H9 (cell line): ENCODE data around the gene MARF1. TPM values are rescaled to one million over a fixed set of nuclear protein-coding genes. Genes with fewer than 3 reads are reported as not detected.

ENCODE experiments used
- DNase-seq: peaks from one replicate; pipeline ENCODE4 v3.0.0-alpha.2; 2017
- H2AFZ ChIP-seq: one replicate; pipeline ENCODE4 v1.6.1; 2013; ENCODE audit warnings: mild to moderate bottlenecking, low read length, control low read depth, moderate library complexity
- H2AK5ac ChIP-seq: 2 replicates; pipeline ENCODE4 v1.6.1; 2013; ENCODE audit warnings: low read length, control low read depth, mixed read lengths; ENCODE audit not compliant: insufficient read length
- H2BK120ac ChIP-seq: one replicate; pipeline ENCODE4 v1.6.1; 2013; ENCODE audit warnings: low read depth, mild to moderate bottlenecking, low read length, control low read depth, inconsistent platforms; ENCODE audit not compliant: poor library complexity, severe bottlenecking
- H2BK12ac ChIP-seq: 2 replicates; pipeline ENCODE4 v1.6.1; 2013; ENCODE audit warnings: low read length, control low read depth, mixed read lengths, low read depth; ENCODE audit not compliant: insufficient read length
- H2BK15ac ChIP-seq: 2 replicates; pipeline ENCODE4 v1.6.1; 2013; ENCODE audit warnings: low read depth, low read length, control low read depth
- H2BK20ac ChIP-seq: one replicate; pipeline ENCODE4 v1.6.1; 2013; ENCODE audit warnings: low read depth, mild to moderate bottlenecking, low read length, control low read depth, inconsistent platforms; ENCODE audit not compliant: poor library complexity, severe bottlenecking
- H2BK5ac ChIP-seq: 2 replicates; pipeline ENCODE4 v1.6.1; 2013; ENCODE audit warnings: low read length, control low read depth, mixed read lengths; ENCODE audit not compliant: insufficient read length
- H3K14ac ChIP-seq: 2 replicates; pipeline ENCODE4 v1.6.1; 2013; ENCODE audit warnings: low read length, control low read depth; ENCODE audit not compliant: insufficient read depth
- H3K18ac ChIP-seq: 2 replicates; pipeline ENCODE4 v1.6.1; 2013; ENCODE audit warnings: low read depth, mild to moderate bottlenecking, mixed read lengths, low read length, control low read depth; ENCODE audit not compliant: insufficient read length
- H3K23ac ChIP-seq: 2 replicates; pipeline ENCODE4 v1.6.1; 2013; ENCODE audit warnings: low read length, control low read depth, mixed read lengths, low read depth; ENCODE audit not compliant: insufficient read length
- H3K23me2 ChIP-seq: 2 replicates; pipeline ENCODE4 v1.6.1; 2013; ENCODE audit warnings: low read depth, mild to moderate bottlenecking, mixed read lengths, low read length, control low read depth; ENCODE audit not compliant: insufficient read length, poor library complexity, severe bottlenecking
- H3K27ac ChIP-seq: 2 replicates; pipeline ENCODE4 v1.5.1; 2013; ENCODE audit warnings: low read length, control low read depth, mixed read lengths, low read depth; ENCODE audit not compliant: insufficient read length
- H3K27me3 ChIP-seq: 2 replicates; pipeline ENCODE4 v1.6.1; 2013; ENCODE audit warnings: low read length, control low read depth, inconsistent platforms; ENCODE audit not compliant: insufficient read depth
- H3K4ac ChIP-seq: 2 replicates; pipeline ENCODE4 v1.6.1; 2013; ENCODE audit warnings: low read depth, mild to moderate bottlenecking, control low read depth, inconsistent platforms, low read length, moderate library complexity
- H3K4me1 ChIP-seq: 2 replicates; pipeline ENCODE4 v1.6.1; 2013; ENCODE audit warnings: low read length, control low read depth, inconsistent platforms; ENCODE audit not compliant: insufficient read depth
- H3K4me2 ChIP-seq: 2 replicates; pipeline ENCODE4 v1.6.1; 2013; ENCODE audit warnings: low read length, control low read depth, mixed read lengths; ENCODE audit not compliant: insufficient read length, insufficient read depth
- H3K56ac ChIP-seq: 2 replicates; pipeline ENCODE4 v1.6.1; 2013; ENCODE audit warnings: low read depth, mild to moderate bottlenecking, mixed read lengths, low read length, control low read depth; ENCODE audit not compliant: insufficient read length
- H3K79me1 ChIP-seq: 2 replicates; pipeline ENCODE4 v1.6.1; 2013; ENCODE audit warnings: low read depth, mild to moderate bottlenecking, moderate library complexity, low read length, control low read depth, inconsistent platforms; ENCODE audit not compliant: insufficient read depth, poor library complexity, severe bottlenecking
- H3K79me2 ChIP-seq: 2 replicates; pipeline ENCODE4 v1.6.1; 2013; ENCODE audit warnings: low read length, control low read depth, inconsistent platforms; ENCODE audit not compliant: insufficient read depth
- H3K9ac ChIP-seq: 2 replicates; pipeline ENCODE4 v1.6.1; 2013; ENCODE audit warnings: low read length, control low read depth, mixed read lengths; ENCODE audit not compliant: insufficient read length; ENCODE audit errors: extremely low read depth
- H3K9me3 ChIP-seq: one replicate; pipeline ENCODE4 v1.6.1; 2013; ENCODE audit warnings: low read depth, low read length, inconsistent platforms; ENCODE audit not compliant: control insufficient read depth
- H3T11ph ChIP-seq: one replicate; pipeline ENCODE4 v1.6.1; 2013; ENCODE audit warnings: mild to moderate bottlenecking, low read length, control low read depth, inconsistent platforms
- H4K20me1 ChIP-seq: one replicate; pipeline ENCODE4 v1.6.1; 2013; ENCODE audit not compliant: control insufficient read depth, insufficient read length, insufficient read depth
- H4K5ac ChIP-seq: 2 replicates; pipeline ENCODE4 v1.6.1; 2013; ENCODE audit warnings: low read depth, mild to moderate bottlenecking, mixed read lengths, low read length, control low read depth; ENCODE audit not compliant: insufficient read length
- H4K8ac ChIP-seq: replicated peaks from 2 replicates; pipeline ENCODE4 v1.6.1; 2013; ENCODE audit warnings: low read length, control low read depth, mixed read lengths, low read depth; ENCODE audit not compliant: insufficient read length
- H4K91ac ChIP-seq: 2 replicates; pipeline ENCODE4 v1.6.1; 2013; ENCODE audit warnings: low read depth, mild to moderate bottlenecking, moderate library complexity, mixed read lengths, low read length, control low read depth; ENCODE audit not compliant: insufficient read length
- H3K27ac Mint-ChIP-seq, 3 experiments: 2 replicates in 2 of 3; 3 replicates in 1 of 3; pipeline ENCODE4 v1.8.0; 2020 to 2021; ENCODE audit warnings: mixed read lengths in 3 of 3, mild to moderate bottlenecking in 1 of 3, moderate library complexity in 1 of 3
- H3K27me3 Mint-ChIP-seq: 2 replicates; pipeline ENCODE4 v1.8.0; 2021; ENCODE audit warnings: low read depth, mild to moderate bottlenecking, moderate library complexity, mixed read lengths
- H3K36me3 Mint-ChIP-seq, 3 experiments: 2 replicates in 2 of 3; 3 replicates in 1 of 3; pipeline ENCODE4 v1.8.0; 2020 to 2021; ENCODE audit warnings: low read depth in 3 of 3, mixed read lengths in 3 of 3; ENCODE audit not compliant: insufficient read depth in 1 of 3
- H3K4me1 Mint-ChIP-seq, 2 experiments: 2 replicates each; pipeline ENCODE4 v1.8.0; 2020; ENCODE audit warnings: mixed read lengths in 2 of 2
- H3K4me3 Mint-ChIP-seq, 2 experiments: 2 replicates in 1 of 2; 3 replicates in 1 of 2; pipeline ENCODE4 v1.8.0; 2020 to 2021; ENCODE audit warnings: mild to moderate bottlenecking in 2 of 2, mixed read lengths in 2 of 2, moderate library complexity in 1 of 2
- H3K9me3 Mint-ChIP-seq, 2 experiments: 2 replicates in 1 of 2; 3 replicates in 1 of 2; pipeline ENCODE4 v1.8.0; 2020; ENCODE audit warnings: mild to moderate bottlenecking in 2 of 2, mixed read lengths in 2 of 2, moderate library complexity in 1 of 2
- WGBS: extraction: QIAGEN DNeasy Blood & Tissue Kit; methylation state at CpG from one replicate; pipeline ENCODE4 v1.1.7; 2013; ENCODE audit warnings: missing lambda C conversion rate, low lambda C conversion rate, mixed read lengths; ENCODE audit not compliant: insufficient read length; ENCODE audit errors: extremely low coverage; 5-methylcytosine and 5-hydroxymethylcytosine counted together
- total RNA-seq: library from RNA; stranded (reverse); gene quantifications from 2 replicates; pipeline ENCODE4 v1.2.1, GENCODE V29; 2021
- TF ChIP-seq, protein P1 (sequence below): fragments of 200-600 bp; sonication (generic); conservative IDR thresholded peaks from 3 replicates; pipeline ENCODE4 v1.8.0; 2021; ENCODE audit warnings: antibody characterized with exemption, mild to moderate bottlenecking

Gene MARF1
- total RNA-seq, 1 experiment from 2014 or later, result 23.3 TPM

GRCh38 chr16:15650019-15650697 lies 7.2 kb upstream of the MARF1 start, which contains the start of gene NDE1:
Gene NDE1 (plus strand): TSS chr16:15650245. CDS start chr16:15664779, 14,534 bp downstream.
- no peak within 1 kb of the TSS for H2BK5ac ChIP-seq
- TF ChIP-seq, protein P1, sequence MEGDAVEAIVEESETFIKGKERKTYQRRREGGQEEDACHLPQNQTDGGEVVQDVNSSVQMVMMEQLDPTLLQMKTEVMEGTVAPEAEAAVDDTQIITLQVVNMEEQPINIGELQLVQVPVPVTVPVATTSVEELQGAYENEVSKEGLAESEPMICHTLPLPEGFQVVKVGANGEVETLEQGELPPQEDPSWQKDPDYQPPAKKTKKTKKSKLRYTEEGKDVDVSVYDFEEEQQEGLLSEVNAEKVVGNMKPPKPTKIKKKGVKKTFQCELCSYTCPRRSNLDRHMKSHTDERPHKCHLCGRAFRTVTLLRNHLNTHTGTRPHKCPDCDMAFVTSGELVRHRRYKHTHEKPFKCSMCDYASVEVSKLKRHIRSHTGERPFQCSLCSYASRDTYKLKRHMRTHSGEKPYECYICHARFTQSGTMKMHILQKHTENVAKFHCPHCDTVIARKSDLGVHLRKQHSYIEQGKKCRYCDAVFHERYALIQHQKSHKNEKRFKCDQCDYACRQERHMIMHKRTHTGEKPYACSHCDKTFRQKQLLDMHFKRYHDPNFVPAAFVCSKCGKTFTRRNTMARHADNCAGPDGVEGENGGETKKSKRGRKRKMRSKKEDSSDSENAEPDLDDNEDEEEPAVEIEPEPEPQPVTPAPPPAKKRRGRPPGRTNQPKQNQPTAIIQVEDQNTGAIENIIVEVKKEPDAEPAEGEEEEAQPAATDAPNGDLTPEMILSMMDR, result no peak
- H3K36me3 Mint-ChIP-seq, result peaks cover 0 to 11% (median 6%) of the 10 kb centered on the region in 3 experiments; a peak in 4 of 7 replicates
- no peaks in the 10 kb centered on the region for H3K27me3 ChIP-seq
- 0 out of 5 replicates have a peak, but pooled peaks cover 0 to 2% of the 10 kb centered on the region in 2 experiments for H3K9me3 Mint-ChIP-seq
- H3K23me2 ChIP-seq, result peaks cover 6% of the 10 kb centered on the region
- H2AFZ ChIP-seq, result peak within 1 kb of the TSS; percentile 27
- peak within 1 kb of the TSS; percentile 92 for H3K4me2 ChIP-seq
- no peak within 1 kb of the TSS for H3K23ac ChIP-seq
- peak within 1 kb of the TSS; percentile 50 for H3K9ac ChIP-seq
- no peak within 1 kb of the TSS for H2BK12ac ChIP-seq
- no peak within 1 kb of the TSS for H3T11ph ChIP-seq
- DNase-seq, result peak; percentile 92
- H3K56ac ChIP-seq, result no peak within 1 kb of the TSS
- H3K27me3 Mint-ChIP-seq, result no peaks in the 10 kb centered on the region
- no peak within 1 kb of the TSS for H4K91ac ChIP-seq
- no peaks in the 10 kb centered on the region for H3K79me2 ChIP-seq
- peak within 1 kb of the TSS; percentile 98 to 100 for H3K4me3 Mint-ChIP-seq
- H3K4me1 ChIP-seq, result no peaks in the 10 kb centered on the region
- peaks cover 7 to 9% of the 10 kb centered on the region in 2 experiments; a peak in 3 of 4 replicates for H3K4me1 Mint-ChIP-seq
- H2BK120ac ChIP-seq, result no peak within 1 kb of the TSS
- no peak within 1 kb of the TSS for H2BK15ac ChIP-seq
- no peak within 1 kb of the TSS for H3K4ac ChIP-seq
- no peaks in the 10 kb centered on the region for H3K9me3 ChIP-seq
- no peak within 1 kb of the TSS for H3K27ac ChIP-seq
- no CpG with 5 or more reads among the region's 71 CpGs for WGBS
- no peak within 1 kb of the TSS for H2AK5ac ChIP-seq
- peak within 1 kb of the TSS; percentile 69 for H3K18ac ChIP-seq
- H2BK20ac ChIP-seq, result no peak within 1 kb of the TSS
- H3K14ac ChIP-seq, result peak within 1 kb of the TSS; percentile 76; the same call in 1 of the 2 replicates
- H3K79me1 ChIP-seq, result peaks cover 8% of the 10 kb centered on the region
- peaks cover 2% of the 10 kb centered on the region for H4K20me1 ChIP-seq
- no peak within 1 kb of the TSS for H4K5ac ChIP-seq
- H4K8ac ChIP-seq, result no peak within 1 kb of the TSS
- H3K27ac Mint-ChIP-seq, result peak within 1 kb of the TSS; percentile 86 to 97 (median 94)
